H1 (cell line): ENCODE measurements around the gene THBD. TPM values are rescaled to one million over a fixed set of nuclear protein-coding genes. Genes with fewer than 3 reads are reported as not detected.

Experiments used
- SAP30 ChIP-seq: fragments of 300-600 bp; sonication (generic); IDR thresholded peaks from 2 replicates; pipeline ENCODE4 v1.7.1; 2012; ENCODE audit warnings: low read length, moderate library complexity, mild to moderate bottlenecking, inconsistent platforms; ENCODE audit not compliant: insufficient read depth, insufficient replicate concordance
- polyA plus RNA-seq, 7 experiments: library from polyadenylated mRNA; depleted of rRNA in 3 of 7; stranded (reverse) in 5 of 7; unstranded in 2 of 7; fragments of >200 nt in 5 of 7; fragments of 200-250 nt in 2 of 7; gene quantifications; 1 replicate in 5 of 7; 2 replicates in 1 of 7; 4 replicates in 1 of 7; pipeline versions ENCODE4 v1.2.1 to v1.2.3, GENCODE V29; 2011 to 2013; ENCODE audit warnings: missing spikeins in 2 of 7, mixed read lengths in 2 of 7
- total RNA-seq: library from RNA; stranded (reverse); fragmentation: NEBNext Ultra II Directional; extraction: Animal tissue kit (Norgen Biotek cat#: 25700); gene quantifications from 2 replicates; pipeline ENCODE4 v1.2.1, GENCODE V29; 2021

The THBD gene
- total and polyA plus RNA-seq, 2 of the 8 experiments (the other 6 are each of a cell fraction or from before 2014, with no cell fraction given): 0.21 to 0.43 TPM

DNA sequence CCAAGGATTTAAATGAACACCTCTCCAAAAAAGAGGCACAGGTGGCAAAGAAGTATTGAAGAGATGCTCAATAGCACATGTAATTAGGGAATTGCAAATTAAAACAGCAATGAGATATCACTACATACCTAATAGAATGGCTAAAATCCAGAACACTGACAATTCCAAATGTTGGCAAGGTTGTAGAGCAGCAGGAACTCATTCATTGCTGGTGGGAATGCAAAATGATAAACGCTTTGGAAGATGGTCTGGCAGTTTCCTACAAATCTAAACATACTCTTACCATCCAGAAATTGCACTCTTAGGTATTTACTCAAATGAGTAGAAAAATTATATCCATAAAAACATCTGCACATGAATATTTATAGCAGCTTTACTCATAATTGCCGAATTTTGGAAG lies 19.6 kb upstream of the THBD start (continued):
- no peak for TF ChIP-seq SAP30
